Measurements from ENCODE around the gene HOXC4.
"Not testable (repeated sequence)": the region's sequence is repeated elsewhere in the genome, so short reads cannot be mapped to it uniquely, and the experiment has no call there.

The HOXC4 gene

GRCh38 chr12:54060174-54060974 is 6.7 kb downstream of the HOXC4 start:
- no peak for DNase-seq

GRCh38 chr12:54060975-54061778 is 7.5 kb downstream of the HOXC4 start:
- no peak for DNase-seq

- no peak for DNase-seq
These were observed 12.0 kb downstream of the HOXC4 start for GRCh38 chr12:54065677-54066076.

GRCh38 chr12:54066408-54066807 is 12.8 kb downstream of the HOXC4 start:
- no peak for DNase-seq

GRCh38 chr12:54068418-54069070 is 14.9 kb downstream of the HOXC4 start:
- no peak for DNase-seq

- no peak for DNase-seq
These were observed 18.3 kb downstream of the HOXC4 start for GRCh38 chr12:54071942-54072341.

GRCh38 chr12:54074308-54074707 is 20.7 kb downstream of the HOXC4 start:
- DNase-seq, result no peak

- DNase-seq, result no peak
These were observed 21.8 kb downstream of the HOXC4 start for GRCh38 chr12:54075409-54075808.

- DNase-seq, result no peak
These were observed 22.3 kb downstream of the HOXC4 start for GRCh38 chr12:54075974-54076373.

- DNase-seq, result not testable (repeated sequence)
These were observed 24.2 kb downstream of the HOXC4 start for GRCh38 chr12:54077843-54078242.

- DNase-seq, result not testable (repeated sequence)
These were observed 25.5 kb downstream of the HOXC4 start for GRCh38 chr12:54079115-54079514.

- not testable (repeated sequence) for DNase-seq
These were observed 26.6 kb downstream of the HOXC4 start for GRCh38 chr12:54080008-54080924.

- DNase-seq, result peak; percentile 6
These were observed 27.4 kb downstream of the HOXC4 start for GRCh38 chr12:54081053-54081514.

GRCh38 chr12:54081581-54082396 is 28.2 kb downstream of the HOXC4 start:
- peak; percentile 14 for DNase-seq

- peak; percentile 44 for DNase-seq
These were observed 28.8 kb downstream of the HOXC4 start for GRCh38 chr12:54082397-54082892.

GRCh38 chr12:54088011-54088410 is 34.4 kb downstream of the HOXC4 start:
- DNase-seq, result not testable (repeated sequence)

GRCh38 chr12:54089465-54089864 is 35.8 kb downstream of the HOXC4 start:
- not testable (repeated sequence) for DNase-seq

GRCh38 chr12:54090312-54090711 is 36.7 kb downstream of the HOXC4 start:
- DNase-seq, result not testable (repeated sequence)

- DNase-seq, result not testable (repeated sequence)
These were observed 39.3 kb downstream of the HOXC4 start for GRCh38 chr12:54092943-54093342.

GRCh38 chr12:54095928-54096327 is 42.3 kb downstream of the HOXC4 start:
- DNase-seq, result not testable (repeated sequence)

- DNase-seq, result not testable (repeated sequence)
These were observed 45.0 kb downstream of the HOXC4 start for GRCh38 chr12:54098644-54099043.

Data from activated CD4-positive, alpha-beta T cell treated with anti-CD3 and anti-CD28 coated beads, Interleukin-2, amount 50 U/mL, for 1 hour (primary cell).